ENCODE results near the gene ERCC2.

Gene ERCC2

DNA sequence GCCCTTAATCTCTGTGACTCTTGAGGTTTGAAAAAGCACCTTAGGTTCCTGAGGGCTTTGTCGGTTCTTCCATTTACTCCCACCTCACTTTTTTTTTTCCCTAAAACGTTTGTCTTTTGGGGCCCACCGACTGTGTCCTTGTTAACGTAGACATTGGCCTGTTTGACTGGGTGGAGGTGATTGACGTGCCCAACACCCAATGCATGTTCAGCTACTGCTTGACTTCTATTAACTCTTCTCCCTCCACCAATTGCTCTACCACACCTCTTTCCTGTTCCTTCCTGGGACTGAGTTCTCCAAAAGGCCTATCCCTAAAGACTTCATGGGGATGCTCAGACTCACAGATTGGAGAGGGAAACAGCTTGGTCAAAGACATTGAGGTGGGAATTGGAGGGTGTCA lies 65.0 kb downstream of the ERCC2 start:
- DNase-seq (ENCODE audit: extremely low read depth in 1 of 2, low read depth in 1 of 2): no peak

- no peak for DNase-seq (ENCODE audit: extremely low read depth in 1 of 2, low read depth in 1 of 2)
Measured at GRCh38 chr19:45305007-45305406, 65.4 kb downstream of the ERCC2 start.

DNA sequence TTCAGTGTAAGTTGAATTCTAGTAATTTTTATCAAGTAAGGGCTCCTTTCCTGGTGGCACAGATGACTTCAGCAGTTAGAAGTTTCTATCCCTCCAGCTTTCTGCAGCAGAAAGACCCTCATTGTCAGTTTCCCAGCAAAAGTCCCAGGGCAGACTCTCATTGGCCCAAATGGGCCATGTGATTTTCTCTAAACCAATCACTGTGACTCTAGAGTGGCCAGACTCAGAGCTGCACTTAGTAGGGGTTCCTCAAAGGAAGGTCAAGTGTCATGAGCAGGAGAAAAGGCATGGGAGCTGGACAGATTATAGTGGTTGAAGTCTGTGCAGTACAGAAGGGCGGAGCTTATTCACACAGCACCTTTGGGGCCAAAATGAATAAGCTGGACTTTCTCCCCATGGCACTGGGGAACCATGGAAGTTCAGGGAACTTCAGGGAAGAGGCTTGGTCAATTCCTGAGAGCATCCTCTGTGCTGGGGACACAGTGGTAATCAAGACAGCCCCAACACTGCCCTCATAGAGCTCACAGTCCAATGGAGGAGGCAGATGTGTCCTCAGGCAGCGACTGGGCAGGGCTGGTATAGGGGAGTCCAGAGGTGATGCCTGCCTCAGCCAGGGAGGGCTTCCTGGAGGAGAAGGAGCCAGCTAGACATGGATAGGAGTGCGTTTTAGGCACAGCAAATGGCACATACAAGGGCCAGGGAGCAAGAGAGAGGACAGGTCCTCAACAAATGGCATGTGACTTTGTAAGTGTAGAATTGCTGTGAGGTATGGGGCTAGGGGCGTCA lies 66.0 kb downstream of the ERCC2 start:
- no peak for DNase-seq (ENCODE audit: extremely low read depth in 1 of 2, low read depth in 1 of 2)

GRCh38 chr19:45303269-45304060 lies 66.9 kb downstream of the ERCC2 start:
- no peak for DNase-seq (ENCODE audit: extremely low read depth in 1 of 2, low read depth in 1 of 2)

GRCh38 chr19:45302416-45302815 lies 68.0 kb downstream of the ERCC2 start:
- DNase-seq (ENCODE audit: extremely low read depth in 1 of 2, low read depth in 1 of 2): no peak

Data from activated CD8-positive, alpha-beta memory T cell treated with anti-CD3 and anti-CD28 coated beads for 1 hour (primary cell).